Measurements from ENCODE around the gene TSFM. TPM values are rescaled to one million over a fixed set of nuclear protein-coding genes. Genes with fewer than 3 reads are reported as not detected.

The TSFM gene
- total RNA-seq, 1 experiment from 2014 or later = 48.7 TPM

DNA sequence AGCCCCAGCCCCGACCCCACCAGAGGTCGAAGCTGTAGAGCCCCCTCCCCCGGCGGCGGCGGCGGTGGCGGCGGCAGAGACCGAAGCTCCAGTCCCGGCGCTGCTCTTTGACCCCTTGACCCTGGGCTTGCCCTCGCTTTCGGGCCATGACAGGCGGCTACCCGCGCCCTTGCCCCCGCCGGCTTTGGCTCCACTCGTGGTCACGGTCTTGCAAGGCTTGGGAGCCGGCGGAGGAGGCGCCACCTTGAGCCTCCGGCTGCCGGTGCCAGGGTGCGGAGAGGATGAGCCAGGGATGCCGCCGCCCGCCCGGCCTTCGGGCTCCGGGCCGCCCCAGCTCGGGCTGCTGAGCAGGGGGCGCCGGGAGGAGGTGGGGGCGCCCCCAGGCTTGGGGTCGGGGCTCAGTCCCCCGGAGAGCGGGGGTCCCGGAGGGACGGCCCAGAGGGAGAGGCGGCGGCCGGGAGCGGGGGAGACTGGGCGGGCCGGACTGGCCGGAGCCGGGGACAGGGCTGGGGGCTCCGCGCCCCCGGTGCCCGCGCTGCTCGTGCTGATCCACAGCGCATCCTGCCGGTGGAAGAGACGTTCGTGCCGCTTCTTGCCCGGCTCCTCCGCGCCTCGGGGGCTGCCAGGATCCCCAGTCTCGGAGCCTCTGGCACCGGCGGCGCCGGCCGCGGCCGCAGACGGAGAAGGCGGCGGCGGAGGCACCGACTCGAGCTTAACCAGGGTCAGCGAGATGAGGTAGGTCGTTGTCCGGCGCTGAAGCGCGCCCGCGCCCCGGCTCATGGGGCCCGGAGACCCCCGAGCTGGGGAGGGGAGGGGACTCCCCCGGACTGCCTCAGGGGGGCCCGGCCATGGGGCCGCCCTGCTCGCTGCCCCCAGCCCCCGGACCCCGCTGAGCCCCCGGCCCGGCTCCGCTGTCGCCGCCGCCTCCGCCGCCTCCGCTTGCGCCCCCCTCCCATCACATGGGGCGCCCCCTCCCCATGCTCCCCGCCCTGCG is 44.8 kb upstream of the TSFM start (continued):
- TF ChIP-seq, protein P1, sequence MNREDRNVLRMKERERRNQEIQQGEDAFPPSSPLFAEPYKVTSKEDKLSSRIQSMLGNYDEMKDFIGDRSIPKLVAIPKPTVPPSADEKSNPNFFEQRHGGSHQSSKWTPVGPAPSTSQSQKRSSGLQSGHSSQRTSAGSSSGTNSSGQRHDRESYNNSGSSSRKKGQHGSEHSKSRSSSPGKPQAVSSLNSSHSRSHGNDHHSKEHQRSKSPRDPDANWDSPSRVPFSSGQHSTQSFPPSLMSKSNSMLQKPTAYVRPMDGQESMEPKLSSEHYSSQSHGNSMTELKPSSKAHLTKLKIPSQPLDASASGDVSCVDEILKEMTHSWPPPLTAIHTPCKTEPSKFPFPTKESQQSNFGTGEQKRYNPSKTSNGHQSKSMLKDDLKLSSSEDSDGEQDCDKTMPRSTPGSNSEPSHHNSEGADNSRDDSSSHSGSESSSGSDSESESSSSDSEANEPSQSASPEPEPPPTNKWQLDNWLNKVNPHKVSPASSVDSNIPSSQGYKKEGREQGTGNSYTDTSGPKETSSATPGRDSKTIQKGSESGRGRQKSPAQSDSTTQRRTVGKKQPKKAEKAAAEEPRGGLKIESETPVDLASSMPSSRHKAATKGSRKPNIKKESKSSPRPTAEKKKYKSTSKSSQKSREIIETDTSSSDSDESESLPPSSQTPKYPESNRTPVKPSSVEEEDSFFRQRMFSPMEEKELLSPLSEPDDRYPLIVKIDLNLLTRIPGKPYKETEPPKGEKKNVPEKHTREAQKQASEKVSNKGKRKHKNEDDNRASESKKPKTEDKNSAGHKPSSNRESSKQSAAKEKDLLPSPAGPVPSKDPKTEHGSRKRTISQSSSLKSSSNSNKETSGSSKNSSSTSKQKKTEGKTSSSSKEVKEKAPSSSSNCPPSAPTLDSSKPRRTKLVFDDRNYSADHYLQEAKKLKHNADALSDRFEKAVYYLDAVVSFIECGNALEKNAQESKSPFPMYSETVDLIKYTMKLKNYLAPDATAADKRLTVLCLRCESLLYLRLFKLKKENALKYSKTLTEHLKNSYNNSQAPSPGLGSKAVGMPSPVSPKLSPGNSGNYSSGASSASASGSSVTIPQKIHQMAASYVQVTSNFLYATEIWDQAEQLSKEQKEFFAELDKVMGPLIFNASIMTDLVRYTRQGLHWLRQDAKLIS (CRISPR knock-in tag; IDR thresholded peaks at IDR 0.05; ENCODE audit: borderline replicate concordance) = no peak
- no peak for TF ChIP-seq GRHL2 (CRISPR knock-in tag; IDR thresholded peaks at IDR 0.05; ENCODE audit: insufficient replicate concordance, severe bottlenecking)
- no peak for TF ChIP-seq SMAD4 (CRISPR knock-in tag; IDR thresholded peaks at IDR 0.05)
- TF ChIP-seq, protein P2, sequence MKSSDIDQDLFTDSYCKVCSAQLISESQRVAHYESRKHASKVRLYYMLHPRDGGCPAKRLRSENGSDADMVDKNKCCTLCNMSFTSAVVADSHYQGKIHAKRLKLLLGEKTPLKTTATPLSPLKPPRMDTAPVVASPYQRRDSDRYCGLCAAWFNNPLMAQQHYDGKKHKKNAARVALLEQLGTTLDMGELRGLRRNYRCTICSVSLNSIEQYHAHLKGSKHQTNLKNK (CRISPR knock-in tag; IDR thresholded peaks at IDR 0.05) = no peak
- no peak for TF ChIP-seq ETV6 (CRISPR knock-in tag; IDR thresholded peaks at IDR 0.05)
- TF ChIP-seq NR2C2 (CRISPR knock-in tag; IDR thresholded peaks at IDR 0.05) = no peak
- TF ChIP-seq KAT7 (CRISPR knock-in tag; IDR thresholded peaks at IDR 0.05; ENCODE audit: borderline replicate concordance) = no peak
- no peak for TF ChIP-seq ZNF263 (CRISPR knock-in tag; IDR thresholded peaks at IDR 0.05; ENCODE audit: low read depth)

DNA sequence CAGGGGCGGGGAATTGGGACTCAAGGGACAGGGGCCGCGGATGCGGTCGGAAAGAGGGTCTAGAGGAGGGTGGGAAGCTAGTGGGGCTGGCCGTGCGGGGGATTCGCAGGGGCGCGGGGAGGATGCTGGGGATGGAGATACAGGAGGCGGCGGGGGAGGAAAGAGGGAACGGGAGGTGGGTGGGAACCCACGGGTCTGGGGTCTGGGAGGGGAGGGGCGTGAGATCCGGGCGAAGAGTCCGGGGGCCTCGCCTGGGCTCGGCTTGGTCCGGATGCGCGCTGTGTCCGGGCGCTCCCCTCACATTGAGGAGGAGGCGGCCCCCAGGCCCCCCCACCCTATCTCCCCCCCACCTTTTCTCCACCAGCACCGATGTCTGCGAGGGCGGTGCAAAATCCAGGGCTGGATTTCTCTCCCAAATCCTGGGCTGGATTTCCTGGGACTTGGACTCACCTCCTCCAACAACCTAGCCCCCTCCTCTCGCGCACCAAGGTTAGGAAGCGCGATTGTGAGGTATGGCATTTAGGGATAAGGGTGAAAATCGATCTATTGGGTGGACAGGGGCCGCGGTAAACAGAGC is 43.8 kb upstream of the TSFM start, which contains the start of gene AGAP2:
AGAP2 (minus strand) TSS at position 82 of the 577 bp plus-strand sequence. CDS start 496 bp downstream, outside the sequence.
- H3K4me3 Mint-ChIP-seq = peak within 1 kb of the TSS; percentile 75
- H3K27me3 Mint-ChIP-seq (ENCODE audit: low read depth) = peaks cover 95% of the 10 kb centered on the region
- no peak within 1 kb of the TSS for H3K27ac Mint-ChIP-seq
- no peaks in the 10 kb centered on the region for H3K36me3 Mint-ChIP-seq
- peaks cover 28% of the 10 kb centered on the region for H3K4me1 Mint-ChIP-seq
- ATAC-seq = peak; percentile 31
- H3K9me3 Mint-ChIP-seq = no peaks in the 10 kb centered on the region
- TF ChIP-seq, protein P3, sequence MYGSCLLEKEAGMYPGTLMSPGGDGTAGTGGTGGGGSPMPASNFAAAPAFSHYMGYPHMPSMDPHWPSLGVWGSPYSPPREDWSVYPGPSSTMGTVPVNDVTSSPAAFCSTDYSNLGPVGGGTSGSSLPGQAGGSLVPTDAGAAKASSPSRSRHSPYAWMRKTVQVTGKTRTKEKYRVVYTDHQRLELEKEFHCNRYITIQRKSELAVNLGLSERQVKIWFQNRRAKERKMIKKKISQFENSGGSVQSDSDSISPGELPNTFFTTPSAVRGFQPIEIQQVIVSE (CRISPR knock-in tag; IDR thresholded peaks at IDR 0.05; ENCODE audit: borderline replicate concordance) = no peak
- TF ChIP-seq, protein P4, sequence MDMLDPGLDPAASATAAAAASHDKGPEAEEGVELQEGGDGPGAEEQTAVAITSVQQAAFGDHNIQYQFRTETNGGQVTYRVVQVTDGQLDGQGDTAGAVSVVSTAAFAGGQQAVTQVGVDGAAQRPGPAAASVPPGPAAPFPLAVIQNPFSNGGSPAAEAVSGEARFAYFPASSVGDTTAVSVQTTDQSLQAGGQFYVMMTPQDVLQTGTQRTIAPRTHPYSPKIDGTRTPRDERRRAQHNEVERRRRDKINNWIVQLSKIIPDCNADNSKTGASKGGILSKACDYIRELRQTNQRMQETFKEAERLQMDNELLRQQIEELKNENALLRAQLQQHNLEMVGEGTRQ (CRISPR knock-in tag; IDR thresholded peaks at IDR 0.05) = 0 out of 2 replicates have a peak, but pooled peaks have one; percentile 23
- TF ChIP-seq SP1 (CRISPR knock-in tag; conservative IDR thresholded peaks at IDR 0.05) = peak; percentile 49; the same call in 1 of the 2 replicates
- TF ChIP-seq, protein P5, sequence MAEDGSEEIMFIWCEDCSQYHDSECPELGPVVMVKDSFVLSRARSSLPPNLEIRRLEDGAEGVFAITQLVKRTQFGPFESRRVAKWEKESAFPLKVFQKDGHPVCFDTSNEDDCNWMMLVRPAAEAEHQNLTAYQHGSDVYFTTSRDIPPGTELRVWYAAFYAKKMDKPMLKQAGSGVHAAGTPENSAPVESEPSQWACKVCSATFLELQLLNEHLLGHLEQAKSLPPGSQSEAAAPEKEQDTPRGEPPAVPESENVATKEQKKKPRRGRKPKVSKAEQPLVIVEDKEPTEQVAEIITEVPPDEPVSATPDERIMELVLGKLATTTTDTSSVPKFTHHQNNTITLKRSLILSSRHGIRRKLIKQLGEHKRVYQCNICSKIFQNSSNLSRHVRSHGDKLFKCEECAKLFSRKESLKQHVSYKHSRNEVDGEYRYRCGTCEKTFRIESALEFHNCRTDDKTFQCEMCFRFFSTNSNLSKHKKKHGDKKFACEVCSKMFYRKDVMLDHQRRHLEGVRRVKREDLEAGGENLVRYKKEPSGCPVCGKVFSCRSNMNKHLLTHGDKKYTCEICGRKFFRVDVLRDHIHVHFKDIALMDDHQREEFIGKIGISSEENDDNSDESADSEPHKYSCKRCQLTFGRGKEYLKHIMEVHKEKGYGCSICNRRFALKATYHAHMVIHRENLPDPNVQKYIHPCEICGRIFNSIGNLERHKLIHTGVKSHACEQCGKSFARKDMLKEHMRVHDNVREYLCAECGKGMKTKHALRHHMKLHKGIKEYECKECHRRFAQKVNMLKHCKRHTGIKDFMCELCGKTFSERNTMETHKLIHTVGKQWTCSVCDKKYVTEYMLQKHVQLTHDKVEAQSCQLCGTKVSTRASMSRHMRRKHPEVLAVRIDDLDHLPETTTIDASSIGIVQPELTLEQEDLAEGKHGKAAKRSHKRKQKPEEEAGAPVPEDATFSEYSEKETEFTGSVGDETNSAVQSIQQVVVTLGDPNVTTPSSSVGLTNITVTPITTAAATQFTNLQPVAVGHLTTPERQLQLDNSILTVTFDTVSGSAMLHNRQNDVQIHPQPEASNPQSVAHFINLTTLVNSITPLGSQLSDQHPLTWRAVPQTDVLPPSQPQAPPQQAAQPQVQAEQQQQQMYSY (CRISPR knock-in tag; IDR thresholded peaks at IDR 0.05) = peak; percentile 98
- TF ChIP-seq ZBTB21 (CRISPR knock-in tag; IDR thresholded peaks at IDR 0.05; ENCODE audit: borderline replicate concordance) = peak; percentile 82; the same call in 1 of the 2 replicates
- CTCF ChIA-PET = interaction anchor here (1.0 to 6.6 kb wide), 6 partner anchors 9 to 155 kb away, joined by 3 to 146 read pairs (median 8); no protein-coding TSS in a partner anchor
- peak; percentile 70 for DNase-seq (ENCODE audit: low spot score)
- POLR2A ChIA-PET = interaction anchor here (0.6 kb wide), 1 partner anchor 194 kb away, joined by 4 read pairs; no protein-coding TSS in a partner anchor
